ENCODE results near the gene KAZALD1.

GRCh38 chr10:101016814-101017213 is 45.0 kb upstream of the KAZALD1 start:
- TF ChIP-seq CTCF (IDR thresholded peaks at IDR 0.05) = no peak
- no peak for TF ChIP-seq POLR2AphosphoS5 (IDR thresholded peaks at IDR 0.05)
- no peak for TF ChIP-seq POLR2A (IDR thresholded peaks at IDR 0.05; ENCODE audit: low read depth)
- no peak for TF ChIP-seq EP300 (IDR thresholded peaks at IDR 0.05)
